ENCODE data around the gene CFAP57. TPM values are rescaled to one million over a fixed set of nuclear protein-coding genes. Genes with fewer than 3 reads are reported as not detected.

CFAP57 gene
- total and polyA plus RNA-seq, 2 of the 8 experiments (the other 6 are each of a cell fraction or from before 2014, with no cell fraction given), result 0.20 to 0.80 TPM

GRCh38 chr1:43253173-43253572 is 81.0 kb downstream of the CFAP57 start:
- no peak for FAIRE-seq
- Histone ChIP-seq H3K14ac (ENCODE audit: insufficient read length) (no peak overlapping the region), H2AFZ (ENCODE audit: low read length) (no peak overlapping the region), H2BK15ac (ENCODE audit: low read length) (no peak overlapping the region), H2AK5ac (ENCODE audit: low read depth, low read length) (peak overlapping the region; percentile 28; the same call in 1 of the 2 replicates), H3K9me3 (ENCODE audit: insufficient read depth in 2 of 2, low read depth in 1 of 2, low read length in 1 of 2) (peaks cover 19 to 44% of the 10 kb centered on the region in 2 experiments; a peak in 3 of 4 replicates), H4K8ac (ENCODE audit: extremely low read depth, insufficient read depth, low read length) (no peak overlapping the region), H3K79me2 (ENCODE audit: control insufficient read depth in 1 of 2, insufficient read depth in 2 of 2, low read length in 2 of 2) (no peaks in the 10 kb centered on the region), H3K27me3 (replicated peaks in 1 of 4; ENCODE audit: control insufficient read depth in 3 of 4, extremely low read depth in 1 of 4, insufficient read depth in 3 of 4, low read length in 3 of 4) (no peaks in the 10 kb centered on the region), H4K5ac (ENCODE audit: insufficient read length, low read depth, low read length) (no peak overlapping the region), H3K23ac (ENCODE audit: insufficient read length) (no peak overlapping the region), H2BK20ac (ENCODE audit: low read length) (no peak overlapping the region), H2BK120ac (replicated peaks; ENCODE audit: low read depth, low read length) (no peak overlapping the region), H3K56ac (replicated peaks; ENCODE audit: insufficient read length, low read depth, low read length) (no peak overlapping the region), H3K9ac (replicated peaks in 1 of 4; ENCODE audit: extremely low read depth in 1 of 4, low read depth in 3 of 4, low read length in 3 of 4) (no peak overlapping the region), H3K4ac (replicated peaks; ENCODE audit: insufficient read length, low read depth, low read length) (no peak overlapping the region), H2BK12ac (ENCODE audit: low read depth, low read length) (no peak overlapping the region), H2BK5ac (ENCODE audit: low read depth, low read length) (no peak overlapping the region), H3K4me1 (replicated peaks in 1 of 4; ENCODE audit: control insufficient read depth in 3 of 4, insufficient read depth in 4 of 4, low read length in 3 of 4) (no peaks in the 10 kb centered on the region), H3K18ac (ENCODE audit: extremely low read depth, low read length) (no peak overlapping the region), H3K4me2 (ENCODE audit: insufficient read depth in 1 of 2, low read depth in 2 of 2, low read length in 2 of 2) (no peak overlapping the region), H3K36me3 (ENCODE audit: control insufficient read depth in 2 of 4, insufficient read depth in 4 of 4, low read length in 3 of 4) (no peaks in the 10 kb centered on the region), H3K27ac (ENCODE audit: low read depth, low read length) (no peak overlapping the region), H4K91ac (replicated peaks; ENCODE audit: insufficient read length, low read length) (no peak overlapping the region), H4K20me1 (replicated peaks in 1 of 2; ENCODE audit: control insufficient read depth in 1 of 2, insufficient read depth in 2 of 2, low read length in 2 of 2) (no peaks in the 10 kb centered on the region), H3K23me2 (ENCODE audit: low read depth, low read length) (no peaks in the 10 kb centered on the region), H3K4me3 (ENCODE audit: extremely low read depth in 1 of 4, insufficient read depth in 2 of 4, low read depth in 3 of 4, low read length in 4 of 4) (no peak overlapping the region), H3K79me1 (ENCODE audit: low read depth, low read length) (no peaks in the 10 kb centered on the region)
- ChIA-PET CTCF (ENCODE audit: partially characterized antibody) (interaction anchor here (0.8 kb wide), 1 partner anchor 33 kb away, joined by 3 read pairs; no protein-coding TSS in a partner anchor), POLR2A (ENCODE audit: partially characterized antibody) (no interaction called here)
- no peak for DNase-seq (ENCODE audit: low read depth in 1 of 2, low spot score in 2 of 2)
- no peak for TF ChIP-seq HDAC6 (IDR thresholded peaks at IDR 0.05; ENCODE audit: low read depth, low read length)
- no peak for TF ChIP-seq CHD2 (IDR thresholded peaks at IDR 0.05; ENCODE audit: low read length)
- WGBS, 2 experiments (ENCODE audit: extremely low coverage in 1 of 2, insufficient coverage in 1 of 2, insufficient read length in 1 of 2, insufficient replicate concordance in 2 of 2, low coverage in 1 of 2, low lambda C conversion rate in 2 of 2, missing lambda C conversion rate in 1 of 2), result 78% methylated on average over 4 of the region's 4 CpGs; no CpG with 5 or more reads in 1 of the 2 experiments

Data from H1 (cell line).